ENCODE data around the gene TMEM79.

Gene TMEM79

DNA sequence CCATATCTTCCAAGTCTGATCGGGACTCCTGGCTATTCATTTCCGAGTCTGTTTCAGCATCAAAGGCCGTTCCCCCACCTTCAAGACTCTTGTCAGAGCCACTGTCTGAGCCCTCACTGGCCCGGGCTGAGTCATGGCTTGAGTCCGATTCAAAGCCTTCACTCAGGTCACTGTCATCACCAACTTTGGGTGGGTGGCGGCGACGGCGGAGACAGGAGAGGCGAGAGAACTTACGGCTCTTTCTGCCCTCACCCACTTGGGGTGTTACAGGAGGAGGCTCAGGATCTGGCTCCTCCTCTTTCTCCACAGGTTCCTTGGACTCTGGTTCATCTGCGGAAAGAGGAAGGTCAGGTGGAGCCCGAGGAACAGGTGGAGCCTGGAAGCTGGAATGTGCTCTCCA lies 18.1 kb upstream of the TMEM79 start:
- DNase-seq: no peak

DNA sequence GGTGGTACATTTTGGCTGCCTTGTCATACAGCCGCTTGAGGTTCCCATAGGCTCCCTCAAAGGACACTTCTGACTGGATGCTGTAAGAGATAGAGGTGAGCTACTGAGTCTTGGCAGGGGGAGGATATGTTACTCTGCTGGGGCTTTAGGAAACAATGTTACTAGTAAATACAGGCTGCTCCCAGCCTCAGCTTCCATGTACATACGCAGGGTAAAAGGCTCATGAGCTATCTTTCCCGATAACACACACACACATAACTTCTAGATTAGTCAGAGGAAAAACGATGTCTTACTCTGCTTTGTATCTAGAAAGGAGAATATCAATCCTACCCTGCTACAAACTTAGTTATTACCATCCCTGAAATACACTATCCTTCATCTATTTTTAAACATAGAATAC lies 15.8 kb upstream of the TMEM79 start:
- no peak for DNase-seq

DNA sequence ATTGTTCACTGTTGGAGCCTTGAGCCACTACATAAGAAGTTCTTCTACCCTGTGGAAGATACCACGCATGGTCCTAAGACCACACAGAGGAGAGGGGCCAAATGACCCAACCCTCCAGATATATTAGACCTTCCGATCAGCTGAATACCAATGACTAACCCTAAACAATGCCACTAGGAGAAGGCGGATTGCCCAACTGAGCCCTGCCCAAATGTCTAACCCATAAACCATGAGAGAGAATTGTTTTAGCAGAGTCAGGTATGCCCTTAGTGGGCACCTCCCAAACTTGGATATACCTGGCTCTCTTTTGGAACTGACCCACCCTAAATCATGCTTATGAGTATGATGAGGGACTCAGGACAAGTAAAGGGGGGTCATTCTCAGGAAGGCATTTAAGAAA lies 13.8 kb upstream of the TMEM79 start:
- DNase-seq: no peak

DNA sequence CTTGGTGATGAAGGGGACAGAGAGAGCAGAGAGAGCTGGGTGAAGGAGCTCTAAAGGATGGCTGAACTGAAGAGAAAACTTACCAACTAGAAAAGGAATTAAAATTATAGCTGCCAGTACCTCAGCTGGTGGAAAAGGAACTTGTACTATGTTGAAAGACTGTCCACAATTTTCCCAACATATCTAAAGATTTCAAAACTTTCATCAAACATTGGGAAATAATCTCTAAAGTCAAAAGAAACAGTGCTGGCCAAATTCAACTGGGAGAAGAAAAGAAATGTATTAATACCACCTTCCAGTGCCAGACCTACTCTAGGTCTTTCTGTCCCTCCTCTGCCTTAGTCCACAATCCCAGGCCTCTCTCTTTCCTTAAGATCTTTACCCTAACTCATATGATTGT lies 7.6 kb upstream of the TMEM79 start:
- no peak for DNase-seq

DNA sequence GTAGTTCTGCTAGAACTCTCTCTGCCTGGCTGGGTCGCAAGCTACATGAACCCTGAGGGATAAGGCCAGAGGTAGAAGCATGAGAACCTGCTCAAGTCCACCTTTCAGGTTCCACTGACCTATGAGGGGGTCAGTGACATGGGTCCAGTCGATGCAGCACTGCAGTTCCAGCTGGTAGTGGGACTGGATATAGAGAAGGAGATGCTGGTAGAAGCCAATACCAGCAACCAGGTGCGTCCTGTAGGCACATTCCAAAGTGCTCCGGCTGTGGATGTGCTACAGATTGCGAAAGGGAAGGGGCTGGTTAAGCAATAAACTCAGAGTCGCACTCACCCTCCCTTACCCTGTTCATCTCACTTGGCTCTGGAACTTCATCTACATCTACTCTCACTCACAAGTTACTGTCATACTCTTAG lies 7.2 kb upstream of the TMEM79 start:
- no peak for DNase-seq

DNA sequence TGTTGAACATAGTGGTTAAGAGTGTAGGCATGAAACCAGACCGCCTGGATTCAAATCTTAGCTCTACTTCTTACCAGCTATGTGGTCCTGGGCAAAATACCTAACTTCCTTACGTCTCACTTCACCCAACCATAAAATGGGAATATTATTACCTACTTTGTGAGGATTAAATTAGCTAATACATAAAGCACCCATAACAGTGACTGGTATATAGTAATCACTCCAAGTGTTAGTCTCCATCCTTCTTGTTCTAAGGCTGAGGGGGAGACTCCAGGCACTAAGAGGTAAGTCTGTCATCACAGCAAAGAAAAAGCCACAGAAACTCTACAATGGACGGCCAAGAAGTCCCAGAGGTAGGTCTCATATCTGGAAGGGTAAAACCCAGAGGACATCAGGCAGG lies 4.3 kb upstream of the TMEM79 start:
- no peak for DNase-seq

DNA sequence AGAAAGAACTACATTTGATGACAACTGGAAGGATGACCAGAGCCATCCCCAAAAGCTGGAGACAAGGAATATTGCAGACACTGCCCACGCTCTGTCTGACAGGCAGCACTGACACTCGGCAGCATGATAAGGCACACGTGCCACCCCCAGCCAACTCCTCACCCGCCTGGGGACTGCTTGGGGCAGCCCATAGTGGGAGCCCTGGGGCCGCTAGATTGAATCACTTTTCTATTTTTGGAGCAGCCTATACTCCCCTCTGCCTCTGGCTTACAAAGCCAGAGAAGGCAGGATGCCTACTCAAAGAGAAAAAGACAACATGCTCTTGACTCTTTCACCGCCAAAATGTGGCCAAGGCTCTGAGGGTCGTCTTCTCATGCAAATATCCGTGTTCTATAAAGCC lies 2.8 kb upstream of the TMEM79 start:
- no peak for DNase-seq

DNA sequence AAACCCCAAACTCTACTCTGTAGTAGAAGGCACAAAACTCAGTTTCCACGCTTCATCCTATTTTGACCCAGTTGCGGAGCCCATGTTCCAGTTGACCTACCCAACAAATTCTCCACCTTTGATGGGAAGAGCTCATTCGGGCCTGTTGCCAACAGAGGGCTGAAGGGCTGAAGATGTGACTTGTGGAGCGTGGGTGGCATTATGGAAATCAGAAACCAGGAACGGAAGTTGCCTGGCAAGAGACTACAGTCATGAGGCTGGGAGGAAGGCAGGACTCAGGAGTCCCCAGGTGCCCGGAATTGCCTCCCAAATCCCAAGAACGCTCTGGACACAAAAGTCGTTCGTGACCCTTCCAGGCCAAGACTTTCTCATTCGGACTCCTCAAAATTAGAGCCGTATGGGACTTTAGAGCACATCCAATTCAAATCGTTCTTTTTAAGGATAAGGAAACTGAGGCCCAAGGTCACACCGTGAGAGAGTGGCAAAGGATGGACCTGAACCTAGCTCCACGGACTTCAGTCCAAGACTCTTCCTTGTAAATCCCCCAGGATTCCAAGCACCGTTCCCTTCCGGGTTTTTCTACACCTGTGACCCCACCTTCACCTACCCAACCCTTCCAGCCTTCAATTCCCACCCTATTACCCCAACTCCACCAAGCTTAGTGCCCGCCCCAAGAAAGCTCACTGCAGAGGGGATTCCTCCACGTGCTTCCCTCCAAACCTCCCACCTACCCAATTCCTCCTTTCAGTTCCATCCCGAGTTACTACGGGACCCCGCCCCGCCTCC lies 2.2 kb upstream of the TMEM79 start:
- DNase-seq: no peak

DNA sequence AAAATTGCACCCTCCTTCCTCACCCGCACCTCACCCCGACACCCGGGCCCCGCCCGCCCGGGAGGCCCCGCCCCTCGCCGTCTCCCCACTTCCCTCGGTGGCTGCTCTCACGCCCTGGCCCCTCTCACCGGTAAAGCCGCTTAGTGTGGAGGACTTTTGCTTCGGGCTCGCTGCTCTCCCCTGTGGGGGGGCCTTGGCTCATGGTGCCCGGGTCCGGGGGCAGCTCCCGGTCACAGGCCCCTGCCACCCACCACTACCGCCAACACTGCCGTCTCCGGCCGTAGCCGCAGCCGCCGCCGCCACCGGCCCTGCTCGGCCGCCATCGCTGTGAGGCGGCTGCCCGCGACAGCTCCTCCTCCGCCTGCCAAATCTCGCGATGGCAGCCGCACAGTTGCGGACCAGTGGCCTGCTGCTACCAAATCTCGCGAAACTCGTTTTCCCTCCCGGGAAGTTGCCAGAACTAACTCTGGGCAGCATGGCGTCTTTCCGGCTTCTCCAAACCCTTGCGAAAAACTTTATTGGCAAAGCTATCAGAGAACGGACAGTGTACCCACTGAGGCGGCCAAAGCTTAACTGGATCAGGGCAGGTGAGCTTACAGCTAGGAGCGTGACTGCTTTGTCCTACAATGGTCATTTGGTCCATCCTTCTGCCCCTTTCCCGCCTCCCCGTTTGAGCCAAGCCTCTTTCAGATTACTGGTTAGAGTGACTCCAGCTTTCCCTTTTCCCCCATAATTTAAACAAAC lies 1.5 kb upstream of the TMEM79 start, which contains the start of gene SMG5:
TSS of gene SMG5 (minus strand) at position 347 of the 744 bp plus-strand sequence. CDS start at position 202, 145 bp downstream.
- DNase-seq: peak; percentile 97

DNA sequence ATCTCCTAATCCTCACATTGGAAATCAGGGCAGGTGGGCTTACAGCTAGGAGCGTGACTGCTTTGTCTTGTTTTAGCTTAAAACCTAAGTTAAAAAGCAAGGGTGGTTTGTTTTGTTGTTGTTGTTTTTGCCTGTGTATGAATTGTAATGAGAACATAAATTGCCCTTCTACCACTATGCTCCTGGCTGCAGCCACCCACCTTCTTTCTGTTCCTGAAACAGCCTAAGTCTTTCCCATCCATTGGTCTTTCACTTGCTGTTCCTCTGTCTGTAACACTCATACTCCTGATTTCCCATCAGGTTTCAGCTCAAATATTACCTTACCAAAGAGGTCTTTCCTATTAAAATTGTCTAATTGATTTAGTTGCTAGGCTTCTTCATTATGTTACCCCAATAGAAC lies 604 bp upstream of the TMEM79 start:
- no peak for DNase-seq

DNA sequence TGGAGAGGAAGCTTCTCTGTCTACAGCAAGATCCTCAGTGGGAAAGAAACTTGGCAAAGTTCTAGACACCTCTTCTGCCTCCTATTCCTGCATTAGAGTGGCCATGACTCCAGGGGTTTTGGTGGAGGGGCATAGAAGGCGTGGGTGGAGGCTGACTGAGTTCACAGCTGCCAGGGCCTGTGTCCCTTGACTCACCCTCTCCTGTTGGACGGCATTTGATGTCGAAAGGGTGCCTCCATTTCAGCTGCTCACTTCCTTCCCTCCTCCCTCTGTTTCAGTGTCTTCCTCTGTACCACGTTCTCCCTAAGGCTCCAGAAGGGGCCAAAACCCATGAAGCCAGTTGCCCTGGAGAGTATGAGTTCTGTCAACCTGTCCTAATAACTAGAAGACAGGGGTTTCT lies 632 bp downstream of the TMEM79 start:
- DNase-seq: no peak

DNA sequence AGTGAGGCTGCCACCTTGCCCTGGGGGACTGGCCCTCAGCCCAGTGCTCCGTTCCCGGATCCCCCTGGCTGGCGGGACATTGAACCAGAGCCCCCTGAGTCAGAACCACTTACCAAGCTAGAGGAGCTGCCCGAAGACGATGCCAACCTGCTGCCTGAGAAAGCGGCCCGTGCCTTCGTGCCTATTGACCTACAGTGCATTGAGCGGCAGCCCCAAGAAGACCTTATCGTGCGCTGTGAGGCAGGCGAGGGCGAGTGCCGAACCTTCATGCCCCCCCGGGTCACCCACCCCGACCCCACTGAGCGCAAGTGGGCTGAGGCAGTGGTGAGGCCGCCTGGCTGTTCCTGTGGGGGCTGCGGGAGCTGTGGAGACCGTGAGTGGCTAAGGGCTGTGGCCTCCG lies 1.3 kb downstream of the TMEM79 start:
- DNase-seq: no peak

DNA sequence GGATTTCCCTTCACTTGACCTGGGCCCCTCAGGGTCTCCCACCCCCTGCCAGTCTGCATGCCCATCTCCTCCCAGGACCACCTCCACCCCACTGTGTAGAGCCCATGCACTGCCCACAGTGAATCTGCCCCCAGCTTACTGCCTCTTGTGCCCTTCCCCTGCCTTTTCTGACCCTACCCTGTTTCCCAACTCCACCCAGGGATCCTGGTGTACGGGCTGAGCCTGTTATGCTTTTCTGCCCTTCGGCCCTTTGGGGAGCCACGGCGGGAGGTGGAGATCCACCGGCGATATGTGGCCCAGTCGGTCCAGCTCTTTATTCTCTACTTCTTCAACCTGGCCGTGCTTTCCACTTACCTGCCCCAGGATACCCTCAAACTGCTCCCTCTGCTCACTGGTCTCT lies 1.9 kb downstream of the TMEM79 start:
- no peak for DNase-seq

DNA sequence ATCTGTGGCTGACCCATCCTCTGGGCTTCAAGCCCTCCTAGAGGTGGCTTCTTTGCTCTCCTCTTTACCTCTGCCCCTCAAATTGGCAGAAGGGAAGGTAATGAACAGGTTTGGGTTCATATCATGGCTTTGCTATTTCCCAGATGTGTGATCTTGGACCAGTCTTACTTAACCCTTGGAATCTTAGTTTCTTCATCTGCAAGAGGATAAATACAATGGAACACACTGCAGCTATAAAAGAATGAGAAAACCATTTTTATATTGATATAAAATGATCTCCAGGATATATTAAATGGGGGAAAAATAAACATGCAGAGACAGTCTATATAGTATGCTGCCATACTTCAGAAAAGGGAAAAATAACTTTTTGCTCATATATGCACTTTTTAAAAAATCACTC lies 5.7 kb downstream of the TMEM79 start:
- DNase-seq: no peak

DNA sequence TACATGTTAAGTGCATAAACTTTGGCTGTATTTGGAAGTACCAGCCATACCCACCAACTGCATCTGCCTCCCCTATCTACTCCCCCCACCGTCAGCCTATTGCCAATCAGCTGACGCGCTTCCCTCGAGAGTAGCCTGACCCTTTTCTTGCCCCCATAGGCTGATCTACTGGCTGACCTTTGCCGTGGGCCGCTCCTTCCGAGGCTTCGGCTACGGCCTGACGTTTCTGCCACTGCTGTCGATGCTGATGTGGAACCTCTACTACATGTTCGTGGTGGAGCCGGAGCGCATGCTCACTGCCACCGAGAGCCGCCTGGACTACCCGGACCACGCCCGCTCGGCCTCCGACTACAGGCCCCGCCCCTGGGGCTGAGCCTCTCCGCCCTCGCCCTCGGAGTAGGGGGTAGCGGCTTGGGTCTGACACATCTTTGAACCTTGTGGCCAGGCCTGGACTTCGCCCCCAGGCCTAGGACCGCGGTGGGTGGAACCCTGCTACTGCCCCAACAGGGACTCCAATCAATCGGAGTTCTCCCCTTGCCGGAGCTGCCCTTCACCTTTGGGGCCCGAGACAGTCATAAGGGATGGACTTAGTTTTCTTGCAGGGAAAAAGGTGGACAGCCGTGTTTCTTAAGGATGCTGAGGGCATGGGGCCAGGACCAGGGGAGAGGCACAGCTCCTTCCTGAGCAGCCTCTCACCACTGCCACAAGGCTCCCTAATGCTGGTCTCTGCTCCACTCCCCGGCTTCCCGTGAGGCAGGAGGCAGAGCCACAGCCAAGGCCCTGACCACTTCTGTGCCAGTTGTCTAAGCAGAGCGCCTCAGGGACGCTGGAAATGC lies 7.3 kb downstream of the TMEM79 start:
- DNase-seq: peak; percentile 64

DNA sequence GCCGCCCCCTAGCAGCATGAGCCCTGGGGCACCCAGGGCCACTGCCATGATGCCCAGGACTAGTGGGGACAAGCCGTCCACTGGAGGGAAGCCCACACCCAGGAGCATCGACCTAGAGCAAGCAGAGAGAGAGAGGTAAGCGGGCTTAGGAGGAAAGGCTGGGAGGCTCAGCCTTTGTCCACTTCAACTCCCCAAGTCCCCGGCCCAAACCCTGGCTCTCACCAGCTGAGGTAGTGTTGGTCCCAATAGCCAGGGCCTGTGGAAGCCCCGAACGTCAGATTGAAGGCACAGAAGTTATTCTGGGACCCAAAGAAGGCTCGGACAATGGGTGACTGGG lies 8.9 kb downstream of the TMEM79 start:
- DNase-seq: no peak

DNA sequence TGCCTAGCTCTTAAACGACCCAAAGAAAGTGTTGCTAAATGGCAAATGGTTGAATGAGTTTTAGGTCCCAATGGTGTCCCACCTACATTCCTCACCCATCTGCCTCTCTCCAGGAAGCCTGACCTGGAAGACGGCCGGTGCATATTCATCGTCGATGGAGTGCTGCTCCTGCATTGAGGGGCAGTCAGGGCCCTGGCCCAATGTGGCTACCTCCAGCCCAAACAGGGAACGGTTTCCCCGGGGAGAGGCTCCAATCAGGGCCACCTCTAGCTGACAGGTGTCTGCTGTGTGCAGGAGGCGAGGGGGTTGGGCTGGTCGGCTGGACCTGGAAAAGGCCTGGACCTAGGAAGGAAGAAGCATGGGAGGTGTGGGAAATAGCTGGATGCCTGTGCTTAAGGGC lies 9.8 kb downstream of the TMEM79 start:
- no peak for DNase-seq

DNA sequence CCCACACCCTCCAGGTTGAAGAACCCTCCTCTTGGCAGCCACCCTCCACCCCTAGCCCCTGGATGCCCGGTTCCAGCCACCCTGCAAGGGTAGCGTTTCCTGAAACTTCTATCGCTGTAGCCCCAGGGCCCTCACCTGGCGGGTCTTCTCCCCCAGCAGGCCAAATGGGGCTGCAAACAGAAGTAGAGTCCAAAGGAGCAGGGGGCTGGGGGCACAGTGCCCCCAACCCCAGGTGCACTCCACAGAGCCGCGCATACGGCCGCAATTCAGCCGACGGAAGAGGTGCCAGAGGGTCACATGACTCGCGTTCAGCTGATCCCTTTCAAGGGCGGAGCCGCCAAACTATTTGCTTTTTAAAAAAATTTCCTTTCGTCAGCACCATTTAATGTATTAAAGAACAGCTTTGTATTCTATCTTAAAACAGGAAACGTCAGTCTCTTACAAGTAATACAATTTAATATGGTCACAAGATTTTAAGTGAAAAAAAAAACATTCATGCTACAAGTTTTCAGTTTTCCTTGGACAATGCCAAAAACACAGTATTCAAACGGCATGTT lies 11.3 kb downstream of the TMEM79 start, which contains the start of gene GLMP:
TSS of gene GLMP (minus strand) at position 289 of the 557 bp plus-strand sequence. CDS start at position 255, 34 bp downstream.
- DNase-seq: peak; percentile 44

DNA sequence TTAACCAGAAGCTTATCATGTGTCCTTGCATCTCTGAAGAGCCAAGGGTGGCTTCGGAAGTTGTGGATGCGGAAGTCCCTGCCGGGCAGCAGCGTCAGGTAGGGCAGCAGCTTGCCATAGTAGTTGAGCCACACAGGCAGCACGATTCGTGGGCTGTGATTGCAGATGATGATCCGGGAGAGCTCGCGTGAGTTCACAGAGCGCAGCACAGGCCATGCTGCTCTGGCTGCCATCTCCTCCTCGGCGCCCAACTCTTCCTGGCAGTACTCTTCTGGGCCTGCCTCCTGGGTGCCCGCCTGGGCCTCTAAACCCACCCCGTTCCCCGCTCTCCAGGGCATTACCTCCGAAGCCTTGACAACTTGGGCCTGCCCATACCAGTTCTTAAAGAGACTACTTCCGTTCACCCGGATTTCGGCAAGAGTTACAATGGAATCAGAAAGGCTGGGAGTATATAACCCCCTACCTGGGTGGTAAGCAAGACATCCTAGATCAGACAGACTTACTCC lies 14.8 kb downstream of the TMEM79 start, which contains the start of gene VHLL:
TSS of gene VHLL (minus strand) at position 456 of the 506 bp plus-strand sequence. CDS start at position 338, 118 bp downstream.
- DNase-seq: no peak

DNA sequence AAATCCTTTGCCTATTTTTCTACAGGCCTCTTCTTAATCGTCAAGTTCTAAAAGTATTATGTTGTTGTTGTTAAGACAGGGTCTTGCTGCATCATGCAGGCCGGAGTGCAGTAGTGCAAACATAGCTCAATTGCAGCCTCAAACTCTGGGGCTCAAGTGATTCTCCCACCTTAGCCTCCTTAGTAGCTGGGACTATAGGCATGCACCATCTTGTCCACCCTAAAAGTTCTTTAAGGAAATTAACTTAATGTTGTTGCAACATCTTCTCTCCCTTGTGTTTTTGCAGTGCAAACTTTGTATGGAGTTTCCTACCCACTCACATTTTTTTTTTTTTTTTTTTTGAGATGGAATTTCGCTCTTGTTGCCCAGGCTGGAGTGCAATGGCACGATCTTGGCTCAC lies 19.1 kb downstream of the TMEM79 start:
- DNase-seq: no peak

DNA sequence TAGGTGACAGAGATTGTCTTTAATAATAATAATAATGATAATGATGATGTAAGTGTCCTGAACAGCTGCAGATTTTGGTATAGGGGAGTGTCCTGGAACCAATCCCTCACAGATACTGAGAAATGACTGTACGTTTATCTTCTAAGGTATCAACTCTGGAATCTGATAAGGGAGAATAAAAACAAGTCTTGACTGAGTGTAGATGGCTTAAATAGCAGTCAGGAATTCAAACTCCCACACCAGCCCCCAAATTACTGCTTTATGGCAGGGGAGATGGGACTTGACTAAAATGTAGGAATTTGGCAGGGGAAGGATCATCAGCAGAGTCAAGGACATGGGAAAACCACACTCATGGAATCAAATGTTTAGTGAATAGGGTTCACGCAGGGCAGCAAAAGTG lies 21.1 kb downstream of the TMEM79 start:
- DNase-seq: no peak

DNA sequence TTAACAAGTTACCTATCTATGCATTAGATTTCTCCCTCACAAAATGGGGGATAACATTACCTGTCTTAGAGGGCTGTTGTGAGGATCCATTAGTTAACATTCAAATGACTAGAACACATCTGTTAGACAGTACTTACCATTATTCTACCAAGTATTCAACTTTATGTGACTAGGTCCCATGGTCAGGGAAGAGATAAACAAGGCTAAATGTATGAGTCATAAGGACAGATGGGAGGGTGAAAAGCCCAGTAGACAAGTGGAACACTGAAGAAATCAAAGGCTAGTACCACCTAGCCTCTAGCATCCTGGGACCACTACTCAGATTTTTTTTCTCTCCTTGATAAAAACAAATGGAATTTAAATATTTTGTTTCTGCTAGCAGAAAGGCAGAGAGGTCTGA lies 24.0 kb downstream of the TMEM79 start:
- no peak for DNase-seq

DNA sequence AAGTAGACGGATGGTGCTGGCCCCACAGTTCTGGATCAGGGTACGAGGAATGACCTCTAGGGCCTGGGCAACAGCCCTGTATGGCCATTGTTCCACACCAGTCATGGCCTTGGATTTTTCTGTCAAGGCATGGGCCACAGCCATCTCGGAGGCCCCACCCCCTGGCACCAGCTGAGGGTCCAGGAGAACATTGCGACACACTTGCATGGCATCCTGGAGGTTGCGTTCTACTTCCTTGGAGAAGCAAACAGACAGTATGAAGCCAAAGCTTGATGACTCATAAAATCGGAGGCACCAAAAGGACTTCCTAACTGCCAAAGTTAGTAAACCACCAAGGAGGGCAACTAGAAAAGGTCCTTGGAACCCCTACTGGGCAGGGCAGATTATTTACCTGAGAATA lies 26.8 kb downstream of the TMEM79 start:
- DNase-seq: no peak
